HepG2 (cell line): ENCODE measurements around the gene SIAH2. TPM values are rescaled to one million over a fixed set of nuclear protein-coding genes. Genes with fewer than 3 reads are reported as not detected.
A peak's percentile ranks its signal among the peaks of the same experiment; 100 is the strongest.

ENCODE experiments used
- DMAP1 ChIP-seq: IDR thresholded peaks from 2 replicates; pipeline ENCODE4 v1.6.1; 2016
- HOXA9 ChIP-seq: sonication (generic); formaldehyde crosslinking; IDR thresholded peaks from 2 replicates; pipeline ENCODE4 v1.8.1; 2022; ENCODE audit warnings: missing genetic modification reagents, mild to moderate bottlenecking, moderate library complexity, borderline replicate concordance
- IKZF4 ChIP-seq: sonication (generic); formaldehyde crosslinking; IDR thresholded peaks from 2 replicates; pipeline ENCODE4 v1.5.1; 2020; ENCODE audit warnings: borderline replicate concordance, mild to moderate bottlenecking, low read depth, missing genetic modification reagents; ENCODE audit errors: not compliant biosample characterization
- KAT8 ChIP-seq: IDR thresholded peaks from 2 replicates; pipeline ENCODE4 v1.6.1; 2016; ENCODE audit warnings: missing genetic modification reagents, missing compliant biosample characterization
- KDM5B ChIP-seq: sonication (generic); formaldehyde crosslinking; IDR thresholded peaks from 2 replicates; pipeline ENCODE4 v1.4.0; 2020; ENCODE audit warnings: missing genetic modification reagents, mild to moderate bottlenecking, borderline replicate concordance
- NFE2L1 ChIP-seq: sonication (generic); formaldehyde crosslinking; IDR thresholded peaks from 2 replicates; pipeline ENCODE4 v1.4.0; 2020; ENCODE audit warnings: missing genetic modification reagents, mild to moderate bottlenecking, borderline replicate concordance
- RFXAP ChIP-seq: sonication (generic); formaldehyde crosslinking; IDR thresholded peaks from 2 replicates; pipeline ENCODE4 v1.4.0; 2020; ENCODE audit warnings: missing genetic modification reagents, borderline replicate concordance
- RXRA ChIP-seq: sonication (generic); formaldehyde crosslinking; IDR thresholded peaks from 2 replicates; pipeline ENCODE4 v1.5.1; 2020; ENCODE audit warnings: missing genetic modification reagents
- SATB2 ChIP-seq: sonication (generic); formaldehyde crosslinking; IDR thresholded peaks from 2 replicates; pipeline ENCODE4 v1.5.0; 2020; ENCODE audit warnings: missing genetic modification reagents
- SRSF9 ChIP-seq: fragments of 200-400 bp; formaldehyde crosslinking; IDR thresholded peaks from 2 replicates; pipeline ENCODE4 v1.6.1; 2018; ENCODE audit warnings: borderline replicate concordance, mild to moderate bottlenecking, low read depth, low read length; ENCODE audit not compliant: insufficient read depth, poor library complexity, severe bottlenecking
- SSRP1 ChIP-seq: IDR thresholded peaks from 2 replicates; pipeline ENCODE4 v1.6.1; 2016; ENCODE audit warnings: control low read depth
- ZBTB7B ChIP-seq: sonication (generic); formaldehyde crosslinking; IDR thresholded peaks from 2 replicates; pipeline ENCODE4 v1.4.0; 2020; ENCODE audit warnings: missing genetic modification reagents
- ZNF260 ChIP-seq: sonication (generic); formaldehyde crosslinking; IDR thresholded peaks from 2 replicates; pipeline ENCODE4 v1.4.0; 2020; ENCODE audit warnings: missing genetic modification reagents, low read depth, mild to moderate bottlenecking, borderline replicate concordance
- ZNF841 ChIP-seq: sonication (generic); formaldehyde crosslinking; IDR thresholded peaks from 2 replicates; pipeline ENCODE4 v1.8.1; 2023; ENCODE audit warnings: missing genetic modification reagents, borderline replicate concordance
- polyA plus RNA-seq, 8 experiments: library from polyadenylated mRNA; depleted of rRNA in 3 of 8; stranded (reverse) in 7 of 8; unstranded in 1 of 8; fragments of >200 nt; fragmentation: Illumina TruSeq in 4 of 8; extraction: Trizol in 4 of 8; gene quantifications; 2 replicates each; pipeline versions ENCODE4 v1.2.1 to v1.2.3, GENCODE V29; 2011 to 2016; ENCODE audit warnings: low read depth in 4 of 8, missing spikeins in 1 of 8, mixed read lengths in 1 of 8; ENCODE audit not compliant: insufficient read depth in 1 of 8
- total RNA-seq, 5 experiments: library from RNA; depleted of rRNA; stranded (reverse); fragments of >200 nt; fragmentation: Illumina TruSeq; extraction: Trizol; gene quantifications; 2 replicates each; pipeline ENCODE4 v1.2.3, GENCODE V29; 2016; ENCODE audit warnings: low read depth in 1 of 5
- TF ChIP-seq, protein P1 (sequence below): IDR thresholded peaks from 2 replicates; pipeline ENCODE4 v1.6.1; 2012; ENCODE audit warnings: low read depth, low read length, improper control_type of control experiment
- TF ChIP-seq, protein P2 (sequence below): sonication (generic); formaldehyde crosslinking; IDR thresholded peaks from 2 replicates; pipeline ENCODE4 v1.8.0; 2022; ENCODE audit warnings: missing genetic modification reagents, mild to moderate bottlenecking, borderline replicate concordance
- TF ChIP-seq, protein P3 (sequence below): IDR thresholded peaks from 2 replicates; pipeline ENCODE4 v1.6.1; 2016; ENCODE audit warnings: control low read depth
- TF ChIP-seq, protein P4 (sequence below), 2 experiments: sonication (generic) in 1 of 2; formaldehyde crosslinking in 1 of 2; IDR thresholded peaks; 2 replicates each; pipeline versions ENCODE4 v1.4.0 to v1.6.1; 2016 to 2020; ENCODE audit warnings: borderline replicate concordance in 1 of 2, low read depth in 1 of 2, mild to moderate bottlenecking in 1 of 2, missing genetic modification reagents in 1 of 2
- TF ChIP-seq, protein P5 (sequence below): sonication (generic); formaldehyde crosslinking; IDR thresholded peaks from 2 replicates; pipeline ENCODE4 v1.4.0; 2020; ENCODE audit warnings: missing genetic modification reagents

The SIAH2 gene
- total and polyA plus RNA-seq, 2 of the 13 experiments (the other 11 are each of a cell fraction or from before 2014, with no cell fraction given): 71.8 to 117 TPM

DNA sequence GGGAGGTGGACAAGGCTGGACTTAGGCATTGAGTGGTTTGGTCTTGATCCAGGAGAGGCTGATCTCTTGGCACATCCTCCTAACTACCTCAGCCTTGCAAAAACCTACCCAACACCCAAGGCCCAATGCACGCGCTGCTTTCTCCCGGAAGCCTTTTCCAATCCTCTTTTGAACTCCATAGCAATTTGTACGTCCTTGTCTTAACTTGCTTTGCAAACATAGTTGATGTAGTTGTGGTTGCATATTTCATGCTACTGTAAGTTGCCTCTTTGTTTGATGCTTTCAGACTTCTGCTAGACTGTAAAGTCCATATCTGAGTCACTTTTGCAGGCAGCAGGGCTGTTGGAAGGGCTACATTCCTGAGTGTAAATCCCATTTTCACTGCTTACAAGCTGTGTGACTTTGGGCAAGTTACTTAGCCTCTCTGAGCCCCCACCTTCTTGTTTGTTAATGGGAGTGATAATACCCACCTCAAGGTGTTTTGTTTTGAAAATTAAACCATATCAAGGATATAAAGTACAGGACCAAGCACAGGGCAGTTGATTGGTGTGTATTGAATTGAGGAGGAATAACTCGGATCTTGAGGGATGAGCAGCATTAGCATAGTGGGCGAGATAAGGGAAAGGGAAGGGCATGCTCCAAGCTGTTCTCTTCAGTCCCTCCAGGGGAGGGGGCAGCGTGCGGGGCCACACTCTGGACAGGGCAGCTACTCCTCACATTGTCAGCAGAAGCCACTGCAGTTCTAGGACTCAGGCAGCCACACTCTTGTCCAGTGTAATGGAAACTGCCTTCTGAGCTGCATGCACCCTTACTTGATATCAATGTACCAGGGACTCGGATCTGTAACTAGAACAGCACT, 28.8 kb downstream of the SIAH2 start (continued):
- TF ChIP-seq, protein P1, sequence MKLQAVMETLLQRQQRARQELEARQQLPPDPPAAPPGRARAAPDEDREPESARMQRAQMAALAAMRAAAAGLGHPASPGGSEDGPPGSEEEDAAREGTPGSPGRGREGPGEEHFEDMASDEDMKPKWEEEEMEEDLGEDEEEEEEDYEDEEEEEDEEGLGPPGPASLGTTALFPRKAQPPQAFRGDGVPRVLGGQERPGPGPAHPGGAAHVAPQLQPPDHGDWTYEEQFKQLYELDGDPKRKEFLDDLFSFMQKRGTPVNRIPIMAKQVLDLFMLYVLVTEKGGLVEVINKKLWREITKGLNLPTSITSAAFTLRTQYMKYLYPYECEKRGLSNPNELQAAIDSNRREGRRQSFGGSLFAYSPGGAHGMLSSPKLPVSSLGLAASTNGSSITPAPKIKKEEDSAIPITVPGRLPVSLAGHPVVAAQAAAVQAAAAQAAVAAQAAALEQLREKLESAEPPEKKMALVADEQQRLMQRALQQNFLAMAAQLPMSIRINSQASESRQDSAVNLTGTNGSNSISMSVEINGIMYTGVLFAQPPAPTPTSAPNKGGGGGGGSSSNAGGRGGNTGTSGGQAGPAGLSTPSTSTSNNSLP: no peak; the same call in 1 of the 2 replicates
- TF ChIP-seq SRSF9 (no peak), NFE2L1 (CRISPR knock-in tag) (no peak), SATB2 (no peak), ZBTB7B (CRISPR knock-in tag) (no peak), RFXAP (0 out of 2 replicates have a peak, but pooled peaks have one; percentile 26), ZNF841 (CRISPR knock-in tag) (no peak), HOXA9 (CRISPR knock-in tag) (no peak), IKZF4 (CRISPR knock-in tag) (no peak), ZNF260 (CRISPR knock-in tag) (no peak), KDM5B (0 out of 2 replicates have a peak, but pooled peaks have one; percentile 21), SSRP1 (CRISPR knock-in tag) (0 out of 2 replicates have a peak, but pooled peaks have one; percentile 16), KAT8 (CRISPR knock-in tag) (peak; percentile 48; the same call in 1 of the 2 replicates), DMAP1 (peak; percentile 25; the same call in 1 of the 2 replicates), RXRA (CRISPR knock-in tag) (peak; percentile 63; the same call in 1 of the 2 replicates)
- TF ChIP-seq, protein P2, sequence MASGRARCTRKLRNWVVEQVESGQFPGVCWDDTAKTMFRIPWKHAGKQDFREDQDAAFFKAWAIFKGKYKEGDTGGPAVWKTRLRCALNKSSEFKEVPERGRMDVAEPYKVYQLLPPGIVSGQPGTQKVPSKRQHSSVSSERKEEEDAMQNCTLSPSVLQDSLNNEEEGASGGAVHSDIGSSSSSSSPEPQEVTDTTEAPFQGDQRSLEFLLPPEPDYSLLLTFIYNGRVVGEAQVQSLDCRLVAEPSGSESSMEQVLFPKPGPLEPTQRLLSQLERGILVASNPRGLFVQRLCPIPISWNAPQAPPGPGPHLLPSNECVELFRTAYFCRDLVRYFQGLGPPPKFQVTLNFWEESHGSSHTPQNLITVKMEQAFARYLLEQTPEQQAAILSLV (CRISPR knock-in tag): no peak
- TF ChIP-seq, protein P3, sequence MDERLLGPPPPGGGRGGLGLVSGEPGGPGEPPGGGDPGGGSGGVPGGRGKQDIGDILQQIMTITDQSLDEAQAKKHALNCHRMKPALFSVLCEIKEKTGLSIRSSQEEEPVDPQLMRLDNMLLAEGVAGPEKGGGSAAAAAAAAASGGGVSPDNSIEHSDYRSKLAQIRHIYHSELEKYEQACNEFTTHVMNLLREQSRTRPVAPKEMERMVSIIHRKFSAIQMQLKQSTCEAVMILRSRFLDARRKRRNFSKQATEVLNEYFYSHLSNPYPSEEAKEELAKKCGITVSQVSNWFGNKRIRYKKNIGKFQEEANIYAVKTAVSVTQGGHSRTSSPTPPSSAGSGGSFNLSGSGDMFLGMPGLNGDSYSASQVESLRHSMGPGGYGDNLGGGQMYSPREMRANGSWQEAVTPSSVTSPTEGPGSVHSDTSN (CRISPR knock-in tag): no peak
- TF ChIP-seq, protein P4, sequence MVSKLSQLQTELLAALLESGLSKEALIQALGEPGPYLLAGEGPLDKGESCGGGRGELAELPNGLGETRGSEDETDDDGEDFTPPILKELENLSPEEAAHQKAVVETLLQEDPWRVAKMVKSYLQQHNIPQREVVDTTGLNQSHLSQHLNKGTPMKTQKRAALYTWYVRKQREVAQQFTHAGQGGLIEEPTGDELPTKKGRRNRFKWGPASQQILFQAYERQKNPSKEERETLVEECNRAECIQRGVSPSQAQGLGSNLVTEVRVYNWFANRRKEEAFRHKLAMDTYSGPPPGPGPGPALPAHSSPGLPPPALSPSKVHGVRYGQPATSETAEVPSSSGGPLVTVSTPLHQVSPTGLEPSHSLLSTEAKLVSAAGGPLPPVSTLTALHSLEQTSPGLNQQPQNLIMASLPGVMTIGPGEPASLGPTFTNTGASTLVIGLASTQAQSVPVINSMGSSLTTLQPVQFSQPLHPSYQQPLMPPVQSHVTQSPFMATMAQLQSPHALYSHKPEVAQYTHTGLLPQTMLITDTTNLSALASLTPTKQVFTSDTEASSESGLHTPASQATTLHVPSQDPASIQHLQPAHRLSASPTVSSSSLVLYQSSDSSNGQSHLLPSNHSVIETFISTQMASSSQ (IDR thresholded peaks at IDR 0.05; ENCODE audit: low read depth): no peak
- TF ChIP-seq, protein P4 (CRISPR knock-in tag; IDR thresholded peaks at IDR 0.05; ENCODE audit: borderline replicate concordance): peak; percentile 70; the same call in 1 of the 2 replicates
- TF ChIP-seq, protein P5, sequence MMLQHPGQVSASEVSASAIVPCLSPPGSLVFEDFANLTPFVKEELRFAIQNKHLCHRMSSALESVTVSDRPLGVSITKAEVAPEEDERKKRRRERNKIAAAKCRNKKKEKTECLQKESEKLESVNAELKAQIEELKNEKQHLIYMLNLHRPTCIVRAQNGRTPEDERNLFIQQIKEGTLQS: 0 out of 2 replicates have a peak, but pooled peaks have one; percentile 11
